H9 (cell line): ENCODE data around the gene KLF1. TPM values are rescaled to one million over a fixed set of nuclear protein-coding genes. Genes with fewer than 3 reads are reported as not detected.

Experiments
- DNase-seq: peaks from one replicate; pipeline ENCODE4 v3.0.0-alpha.2; 2017
- H2AFZ ChIP-seq: one replicate; pipeline ENCODE4 v1.6.1; 2013; ENCODE audit warnings: mild to moderate bottlenecking, low read length, control low read depth, moderate library complexity
- H2AK5ac ChIP-seq: 2 replicates; pipeline ENCODE4 v1.6.1; 2013; ENCODE audit warnings: low read length, control low read depth, mixed read lengths; ENCODE audit not compliant: insufficient read length
- H2BK120ac ChIP-seq: one replicate; pipeline ENCODE4 v1.6.1; 2013; ENCODE audit warnings: low read depth, mild to moderate bottlenecking, low read length, control low read depth, inconsistent platforms; ENCODE audit not compliant: poor library complexity, severe bottlenecking
- H2BK12ac ChIP-seq: 2 replicates; pipeline ENCODE4 v1.6.1; 2013; ENCODE audit warnings: low read length, control low read depth, mixed read lengths, low read depth; ENCODE audit not compliant: insufficient read length
- H2BK15ac ChIP-seq: 2 replicates; pipeline ENCODE4 v1.6.1; 2013; ENCODE audit warnings: low read depth, low read length, control low read depth
- H2BK20ac ChIP-seq: one replicate; pipeline ENCODE4 v1.6.1; 2013; ENCODE audit warnings: low read depth, mild to moderate bottlenecking, low read length, control low read depth, inconsistent platforms; ENCODE audit not compliant: poor library complexity, severe bottlenecking
- H2BK5ac ChIP-seq: 2 replicates; pipeline ENCODE4 v1.6.1; 2013; ENCODE audit warnings: low read length, control low read depth, mixed read lengths; ENCODE audit not compliant: insufficient read length
- H3K14ac ChIP-seq: 2 replicates; pipeline ENCODE4 v1.6.1; 2013; ENCODE audit warnings: low read length, control low read depth; ENCODE audit not compliant: insufficient read depth
- H3K18ac ChIP-seq: 2 replicates; pipeline ENCODE4 v1.6.1; 2013; ENCODE audit warnings: low read depth, mild to moderate bottlenecking, mixed read lengths, low read length, control low read depth; ENCODE audit not compliant: insufficient read length
- H3K23ac ChIP-seq: 2 replicates; pipeline ENCODE4 v1.6.1; 2013; ENCODE audit warnings: low read length, control low read depth, mixed read lengths, low read depth; ENCODE audit not compliant: insufficient read length
- H3K23me2 ChIP-seq: 2 replicates; pipeline ENCODE4 v1.6.1; 2013; ENCODE audit warnings: low read depth, mild to moderate bottlenecking, mixed read lengths, low read length, control low read depth; ENCODE audit not compliant: insufficient read length, poor library complexity, severe bottlenecking
- H3K27ac ChIP-seq: 2 replicates; pipeline ENCODE4 v1.5.1; 2013; ENCODE audit warnings: low read length, control low read depth, mixed read lengths, low read depth; ENCODE audit not compliant: insufficient read length
- H3K27me3 ChIP-seq: 2 replicates; pipeline ENCODE4 v1.6.1; 2013; ENCODE audit warnings: low read length, control low read depth, inconsistent platforms; ENCODE audit not compliant: insufficient read depth
- H3K4ac ChIP-seq: 2 replicates; pipeline ENCODE4 v1.6.1; 2013; ENCODE audit warnings: low read depth, mild to moderate bottlenecking, control low read depth, inconsistent platforms, low read length, moderate library complexity
- H3K4me1 ChIP-seq: 2 replicates; pipeline ENCODE4 v1.6.1; 2013; ENCODE audit warnings: low read length, control low read depth, inconsistent platforms; ENCODE audit not compliant: insufficient read depth
- H3K4me2 ChIP-seq: 2 replicates; pipeline ENCODE4 v1.6.1; 2013; ENCODE audit warnings: low read length, control low read depth, mixed read lengths; ENCODE audit not compliant: insufficient read length, insufficient read depth
- H3K56ac ChIP-seq: 2 replicates; pipeline ENCODE4 v1.6.1; 2013; ENCODE audit warnings: low read depth, mild to moderate bottlenecking, mixed read lengths, low read length, control low read depth; ENCODE audit not compliant: insufficient read length
- H3K79me1 ChIP-seq: 2 replicates; pipeline ENCODE4 v1.6.1; 2013; ENCODE audit warnings: low read depth, mild to moderate bottlenecking, moderate library complexity, low read length, control low read depth, inconsistent platforms; ENCODE audit not compliant: insufficient read depth, poor library complexity, severe bottlenecking
- H3K79me2 ChIP-seq: 2 replicates; pipeline ENCODE4 v1.6.1; 2013; ENCODE audit warnings: low read length, control low read depth, inconsistent platforms; ENCODE audit not compliant: insufficient read depth
- H3K9ac ChIP-seq: 2 replicates; pipeline ENCODE4 v1.6.1; 2013; ENCODE audit warnings: low read length, control low read depth, mixed read lengths; ENCODE audit not compliant: insufficient read length; ENCODE audit errors: extremely low read depth
- H3K9me3 ChIP-seq: one replicate; pipeline ENCODE4 v1.6.1; 2013; ENCODE audit warnings: low read depth, low read length, inconsistent platforms; ENCODE audit not compliant: control insufficient read depth
- H3T11ph ChIP-seq: one replicate; pipeline ENCODE4 v1.6.1; 2013; ENCODE audit warnings: mild to moderate bottlenecking, low read length, control low read depth, inconsistent platforms
- H4K20me1 ChIP-seq: one replicate; pipeline ENCODE4 v1.6.1; 2013; ENCODE audit not compliant: control insufficient read depth, insufficient read length, insufficient read depth
- H4K5ac ChIP-seq: 2 replicates; pipeline ENCODE4 v1.6.1; 2013; ENCODE audit warnings: low read depth, mild to moderate bottlenecking, mixed read lengths, low read length, control low read depth; ENCODE audit not compliant: insufficient read length
- H4K8ac ChIP-seq: replicated peaks from 2 replicates; pipeline ENCODE4 v1.6.1; 2013; ENCODE audit warnings: low read length, control low read depth, mixed read lengths, low read depth; ENCODE audit not compliant: insufficient read length
- H4K91ac ChIP-seq: 2 replicates; pipeline ENCODE4 v1.6.1; 2013; ENCODE audit warnings: low read depth, mild to moderate bottlenecking, moderate library complexity, mixed read lengths, low read length, control low read depth; ENCODE audit not compliant: insufficient read length
- H3K27ac Mint-ChIP-seq, 3 experiments: 2 replicates in 2 of 3; 3 replicates in 1 of 3; pipeline ENCODE4 v1.8.0; 2020 to 2021; ENCODE audit warnings: mixed read lengths in 3 of 3, mild to moderate bottlenecking in 1 of 3, moderate library complexity in 1 of 3
- H3K27me3 Mint-ChIP-seq: 2 replicates; pipeline ENCODE4 v1.8.0; 2021; ENCODE audit warnings: low read depth, mild to moderate bottlenecking, moderate library complexity, mixed read lengths
- H3K36me3 Mint-ChIP-seq, 3 experiments: 2 replicates in 2 of 3; 3 replicates in 1 of 3; pipeline ENCODE4 v1.8.0; 2020 to 2021; ENCODE audit warnings: low read depth in 3 of 3, mixed read lengths in 3 of 3; ENCODE audit not compliant: insufficient read depth in 1 of 3
- H3K4me1 Mint-ChIP-seq, 2 experiments: 2 replicates each; pipeline ENCODE4 v1.8.0; 2020; ENCODE audit warnings: mixed read lengths in 2 of 2
- H3K4me3 Mint-ChIP-seq, 2 experiments: 2 replicates in 1 of 2; 3 replicates in 1 of 2; pipeline ENCODE4 v1.8.0; 2020 to 2021; ENCODE audit warnings: mild to moderate bottlenecking in 2 of 2, mixed read lengths in 2 of 2, moderate library complexity in 1 of 2
- H3K9me3 Mint-ChIP-seq, 2 experiments: 2 replicates in 1 of 2; 3 replicates in 1 of 2; pipeline ENCODE4 v1.8.0; 2020; ENCODE audit warnings: mild to moderate bottlenecking in 2 of 2, mixed read lengths in 2 of 2, moderate library complexity in 1 of 2
- WGBS: extraction: QIAGEN DNeasy Blood & Tissue Kit; methylation state at CpG from one replicate; pipeline ENCODE4 v1.1.7; 2013; ENCODE audit warnings: missing lambda C conversion rate, low lambda C conversion rate, mixed read lengths; ENCODE audit not compliant: insufficient read length; ENCODE audit errors: extremely low coverage; 5-methylcytosine and 5-hydroxymethylcytosine counted together
- total RNA-seq: library from RNA; stranded (reverse); gene quantifications from 2 replicates; pipeline ENCODE4 v1.2.1, GENCODE V29; 2021
- TF ChIP-seq, protein P1 (sequence below): fragments of 200-600 bp; sonication (generic); conservative IDR thresholded peaks from 3 replicates; pipeline ENCODE4 v1.8.0; 2021; ENCODE audit warnings: antibody characterized with exemption, mild to moderate bottlenecking

The KLF1 gene
- total RNA-seq, 1 experiment from 2014 or later, result 0.37 TPM

DNA sequence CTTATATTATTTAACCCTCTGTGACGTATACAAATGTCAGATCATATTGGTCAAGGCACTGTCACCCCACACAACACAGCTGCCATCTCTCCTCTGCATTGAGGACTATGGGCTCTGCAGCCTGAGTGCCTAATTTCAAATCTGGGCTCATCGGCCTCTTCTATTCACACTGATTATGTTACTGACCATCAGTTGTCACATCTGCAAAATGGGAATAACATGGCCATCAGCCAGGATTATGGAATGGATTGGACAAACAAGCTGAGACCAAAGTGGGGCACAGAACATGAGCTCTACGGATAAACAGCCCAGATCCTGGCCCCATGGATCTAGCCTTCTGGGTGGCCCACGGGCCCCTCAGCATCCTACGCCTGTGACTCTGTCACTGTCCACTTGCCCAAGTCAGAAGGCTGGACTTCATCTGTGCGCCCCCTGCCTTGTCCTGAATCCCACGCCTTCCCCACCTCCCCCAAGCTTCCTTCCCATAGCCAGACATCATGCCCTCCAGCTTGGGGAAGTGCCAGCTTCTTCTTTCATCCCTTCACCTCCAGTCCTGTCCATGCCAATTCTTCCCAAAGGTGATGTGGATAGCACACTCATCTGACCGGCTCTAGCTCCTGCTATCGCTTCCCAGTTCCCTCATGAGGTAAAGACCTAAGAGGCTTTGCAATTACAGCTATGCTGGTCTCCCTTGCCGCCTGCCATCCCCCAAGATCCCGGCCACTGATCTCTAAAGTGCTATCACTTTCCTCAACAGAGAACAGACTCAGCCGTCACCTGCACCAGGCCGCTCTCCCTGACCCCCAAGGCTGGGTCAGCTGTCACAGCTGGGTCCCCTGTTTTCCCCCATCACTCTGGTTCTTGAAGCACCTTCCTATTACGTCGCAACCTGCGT is 45.6 kb upstream of the KLF1 start:
- no peaks in the 10 kb centered on the region; the same call in 1 of the 2 replicates for H3K4me1 ChIP-seq
- no peaks in the 10 kb centered on the region for H3K27me3 Mint-ChIP-seq
- no CpG with 5 or more reads among the region's 16 CpGs for WGBS
- H4K8ac ChIP-seq, result no peak overlapping the region
- H4K20me1 ChIP-seq, result no peaks in the 10 kb centered on the region
- H4K91ac ChIP-seq, result no peak overlapping the region
- H3K27me3 ChIP-seq, result no peaks in the 10 kb centered on the region
- H3K18ac ChIP-seq, result no peak overlapping the region
- H2BK15ac ChIP-seq, result no peak overlapping the region
- H3K9me3 ChIP-seq, result no peaks in the 10 kb centered on the region
- H3K4ac ChIP-seq, result no peak overlapping the region
- H3K79me2 ChIP-seq, result peaks cover 9% of the 10 kb centered on the region; the same call in 1 of the 2 replicates
- no peak overlapping the region for H3T11ph ChIP-seq
- peak overlapping the region; percentile 87 for H3K9ac ChIP-seq
- H3K4me1 Mint-ChIP-seq, result peaks cover 15 to 26% of the 10 kb centered on the region in 2 experiments
- no peak for DNase-seq
- peaks cover 4% of the 10 kb centered on the region for H3K23me2 ChIP-seq
- H3K23ac ChIP-seq, result no peak overlapping the region
- no peak overlapping the region for H2AFZ ChIP-seq
- peak overlapping the region; percentile 83 to 92 (median 90) for H3K27ac Mint-ChIP-seq
- H3K79me1 ChIP-seq, result peaks cover 6% of the 10 kb centered on the region
- peaks cover 24 to 40% (median 34%) of the 10 kb centered on the region in 3 experiments for H3K36me3 Mint-ChIP-seq
- TF ChIP-seq, protein P1, sequence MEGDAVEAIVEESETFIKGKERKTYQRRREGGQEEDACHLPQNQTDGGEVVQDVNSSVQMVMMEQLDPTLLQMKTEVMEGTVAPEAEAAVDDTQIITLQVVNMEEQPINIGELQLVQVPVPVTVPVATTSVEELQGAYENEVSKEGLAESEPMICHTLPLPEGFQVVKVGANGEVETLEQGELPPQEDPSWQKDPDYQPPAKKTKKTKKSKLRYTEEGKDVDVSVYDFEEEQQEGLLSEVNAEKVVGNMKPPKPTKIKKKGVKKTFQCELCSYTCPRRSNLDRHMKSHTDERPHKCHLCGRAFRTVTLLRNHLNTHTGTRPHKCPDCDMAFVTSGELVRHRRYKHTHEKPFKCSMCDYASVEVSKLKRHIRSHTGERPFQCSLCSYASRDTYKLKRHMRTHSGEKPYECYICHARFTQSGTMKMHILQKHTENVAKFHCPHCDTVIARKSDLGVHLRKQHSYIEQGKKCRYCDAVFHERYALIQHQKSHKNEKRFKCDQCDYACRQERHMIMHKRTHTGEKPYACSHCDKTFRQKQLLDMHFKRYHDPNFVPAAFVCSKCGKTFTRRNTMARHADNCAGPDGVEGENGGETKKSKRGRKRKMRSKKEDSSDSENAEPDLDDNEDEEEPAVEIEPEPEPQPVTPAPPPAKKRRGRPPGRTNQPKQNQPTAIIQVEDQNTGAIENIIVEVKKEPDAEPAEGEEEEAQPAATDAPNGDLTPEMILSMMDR, result no peak
- H2BK5ac ChIP-seq, result no peak overlapping the region
- H2BK12ac ChIP-seq, result no peak overlapping the region
- H3K14ac ChIP-seq, result no peak overlapping the region
- peak overlapping the region; percentile 99 for H3K4me3 Mint-ChIP-seq
- H2AK5ac ChIP-seq, result no peak overlapping the region
- no peak overlapping the region for H2BK120ac ChIP-seq
- peak overlapping the region; percentile 95 for H3K4me2 ChIP-seq
- H4K5ac ChIP-seq, result no peak overlapping the region
- H3K27ac ChIP-seq, result no peak overlapping the region
- H3K56ac ChIP-seq, result no peak overlapping the region
- H2BK20ac ChIP-seq, result no peak overlapping the region
- no peaks in the 10 kb centered on the region for H3K9me3 Mint-ChIP-seq
